Activated CD8-positive, alpha-beta T cell treated with anti-CD3 and anti-CD28 coated beads for 36 hours (primary cell): ENCODE measurements around the gene SLC25A29. TPM values are rescaled to one million over a fixed set of nuclear protein-coding genes. Genes with fewer than 3 reads are reported as not detected.

Experiments
- ATAC-seq: fragments of 200-7000 bp; cut with Tn5 transposase; one replicate; pipeline ENCODE4 v1.10.0; 2021; ENCODE audit warnings: mild to moderate bottlenecking, moderate library complexity
- CTCF ChIA-PET: fragments of 350-600 bp; sonication (Branson Sonifier 250); formaldehyde crosslinking; loops from one replicate; lab custom pipeline; 2021; ENCODE audit warnings: antibody characterized with exemption; lab: Charles Lee
- POLR2A ChIA-PET: fragments of 350-600 bp; sonication (Branson Sonifier 250); formaldehyde crosslinking; loops from one replicate; lab custom pipeline; 2021; ENCODE audit warnings: antibody characterized with exemption; lab: Charles Lee
- DNase-seq: peaks from one replicate; pipeline ENCODE4 v3.0.0-alpha.2; 2020
- H3K27ac Mint-ChIP-seq: one replicate; pipeline ENCODE4 v1.8.0; 2021; ENCODE audit warnings: mild to moderate bottlenecking, mixed read lengths
- H3K27me3 Mint-ChIP-seq: one replicate; pipeline ENCODE4 v1.8.0; 2021; ENCODE audit warnings: mixed read lengths
- H3K36me3 Mint-ChIP-seq: one replicate; pipeline ENCODE4 v1.8.0; 2021; ENCODE audit warnings: low read depth, mixed read lengths
- H3K4me1 Mint-ChIP-seq: one replicate; pipeline ENCODE4 v1.8.0; 2021; ENCODE audit warnings: low read depth, mixed read lengths
- H3K4me3 Mint-ChIP-seq: one replicate; pipeline ENCODE4 v1.8.0; 2021; ENCODE audit warnings: mild to moderate bottlenecking, moderate library complexity, mixed read lengths
- H3K9me3 Mint-ChIP-seq: one replicate; pipeline ENCODE4 v1.8.0; 2021; ENCODE audit warnings: mixed read lengths
- CTCF ChIP-seq: fragments of 200-600 bp; IDR thresholded peaks from one replicate; pipeline ENCODE4 v1.8.0; 2022; ENCODE audit warnings: antibody characterized with exemption, mild to moderate bottlenecking
- intact Hi-C: fragments of 100-400 bp; cut with micrococcal nuclease; formaldehyde crosslinking; loops from one replicate; pipeline ENCODE4 v1.10.0; 2022
- total RNA-seq, 2 experiments: library from RNA; stranded (reverse); gene quantifications; one replicate each; pipeline ENCODE4 v1.2.3, GENCODE V29; 2021

The SLC25A29 gene
- total RNA-seq, 2 experiments from 2014 or later, result 23.6 to 24.7 TPM

GRCh38 chr14:100271247-100271939, 34.9 kb downstream of the SLC25A29 start:
- Mint-ChIP-seq H3K4me1 (peaks cover 66% of the 10 kb centered on the region), H3K9me3 (no peaks in the 10 kb centered on the region), H3K36me3 (peaks cover 33% of the 10 kb centered on the region), H3K27me3 (no peaks in the 10 kb centered on the region), H3K27ac (no peak overlapping the region), H3K4me3 (no peak overlapping the region)
- ChIA-PET POLR2A (no interaction called here), CTCF (interaction anchor here (1.3 to 5.7 kb wide), 3 partner anchors 13 to 29 kb away, joined by 7 to 39 read pairs (median 12); no protein-coding TSS in a partner anchor)
- ATAC-seq, result no peak
- intact Hi-C loops, result no loop called here
- TF ChIP-seq CTCF, result peak; percentile 61
- peak; percentile 42 for DNase-seq

DNA sequence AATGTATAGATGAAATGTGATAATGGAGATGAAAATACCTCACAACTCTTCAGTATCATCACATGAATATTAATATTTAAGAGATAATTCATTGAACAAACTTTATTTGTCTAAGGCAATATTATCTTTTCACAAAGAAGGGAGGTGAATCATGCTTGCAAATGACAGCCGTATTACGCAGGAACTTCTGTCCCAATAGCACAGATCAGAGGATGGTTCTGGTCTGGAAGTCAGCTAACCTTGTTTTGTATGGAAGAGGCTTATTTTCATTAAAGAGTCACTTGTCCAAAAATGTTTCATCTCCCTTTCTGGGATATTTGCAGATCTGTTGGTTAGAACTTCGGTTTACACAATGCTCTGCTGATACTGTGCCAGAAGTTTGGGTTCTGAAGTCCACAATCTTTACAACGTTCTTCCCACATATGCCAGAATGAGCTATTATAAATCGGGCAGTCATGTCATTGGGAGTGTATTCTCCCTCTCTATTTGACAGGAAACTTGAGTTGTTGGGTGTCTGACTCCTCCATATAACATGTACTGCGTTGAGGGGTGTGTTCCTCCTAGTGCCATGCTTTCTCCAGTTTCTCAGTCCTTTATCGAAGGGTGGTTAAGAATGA, 37.5 kb downstream of the SLC25A29 start:
- peaks cover 59% of the 10 kb centered on the region for H3K4me1 Mint-ChIP-seq
- POLR2A ChIA-PET, result interaction anchor here (0.6 kb wide), 1 partner anchor 186 kb away, joined by 3 read pairs; no protein-coding TSS in a partner anchor
- no peaks in the 10 kb centered on the region for H3K9me3 Mint-ChIP-seq
- no peak overlapping the region for H3K4me3 Mint-ChIP-seq
- H3K27me3 Mint-ChIP-seq, result no peaks in the 10 kb centered on the region
- H3K36me3 Mint-ChIP-seq, result peaks cover 38% of the 10 kb centered on the region
- TF ChIP-seq CTCF, result no peak
- intact Hi-C loops, result no loop called here
- ATAC-seq (no peak), DNase-seq (no peak)
- CTCF ChIA-PET, result interaction anchor here (0.9 to 1.4 kb wide), 3 partner anchors 15 to 34 kb away, joined by 3 to 8 read pairs (median 3); no protein-coding TSS in a partner anchor
- H3K27ac Mint-ChIP-seq, result peak overlapping the region; percentile 6

GRCh38 chr14:100267990-100268389, 38.3 kb downstream of the SLC25A29 start:
- ChIA-PET CTCF (interaction anchor here (1.3 to 1.4 kb wide), 2 partner anchors 15 to 18 kb away, joined by 3 to 8 read pairs; no protein-coding TSS in a partner anchor), POLR2A (no interaction called here)
- Mint-ChIP-seq H3K4me3 (no peak overlapping the region), H3K9me3 (no peaks in the 10 kb centered on the region), H3K27ac (peak overlapping the region; percentile 50), H3K4me1 (peaks cover 63% of the 10 kb centered on the region), H3K36me3 (peaks cover 43% of the 10 kb centered on the region), H3K27me3 (no peaks in the 10 kb centered on the region)
- ATAC-seq, result no peak
- intact Hi-C loops, result no loop called here
- no peak for TF ChIP-seq CTCF
- DNase-seq, result no peak

DNA sequence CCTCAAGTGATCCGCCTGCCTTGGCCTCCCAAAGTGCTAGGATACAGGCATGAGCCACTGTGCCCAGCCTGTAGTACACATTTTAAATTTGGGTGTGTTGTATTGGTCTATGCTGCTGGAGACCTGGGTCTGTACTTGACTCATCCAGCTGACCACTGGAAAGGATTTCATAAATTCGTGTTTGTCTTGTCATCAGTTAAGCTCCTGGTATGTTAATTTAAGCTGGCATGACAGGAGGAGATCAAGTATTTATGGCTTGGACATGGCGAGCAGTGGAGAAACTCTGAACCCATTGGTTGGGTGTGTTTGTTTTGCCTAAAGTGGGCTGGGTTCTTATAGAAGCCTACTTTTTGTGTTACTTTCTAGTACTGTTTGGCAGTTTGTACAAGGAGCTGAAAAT, 43.1 kb downstream of the SLC25A29 start:
- ChIA-PET POLR2A (interaction anchor here (1.3 kb wide), 1 partner anchor 112 kb away, joined by 3 read pairs; a partner anchor contains a TSS), CTCF (interaction anchor here (1.0 to 2.5 kb wide), 3 partner anchors 11 to 22 kb away, joined by 3 to 17 read pairs (median 7); no protein-coding TSS in a partner anchor)
- TF ChIP-seq CTCF, result no peak
- Mint-ChIP-seq H3K4me1 (peaks cover 81% of the 10 kb centered on the region), H3K4me3 (no peak overlapping the region), H3K27ac (peak overlapping the region; percentile 57), H3K9me3 (no peaks in the 10 kb centered on the region), H3K27me3 (no peaks in the 10 kb centered on the region), H3K36me3 (peaks cover 52% of the 10 kb centered on the region)
- intact Hi-C loops, result no loop called here
- no peak for ATAC-seq
- no peak for DNase-seq
